H9 (cell line): ENCODE measurements around the gene CASQ1. TPM values are rescaled to one million over a fixed set of nuclear protein-coding genes. Genes with fewer than 3 reads are reported as not detected.

Experiments used
- DNase-seq: peaks from one replicate; pipeline ENCODE4 v3.0.0-alpha.2; 2017
- H2AFZ ChIP-seq: one replicate; pipeline ENCODE4 v1.6.1; 2013; ENCODE audit warnings: mild to moderate bottlenecking, low read length, control low read depth, moderate library complexity
- H2AK5ac ChIP-seq: 2 replicates; pipeline ENCODE4 v1.6.1; 2013; ENCODE audit warnings: low read length, control low read depth, mixed read lengths; ENCODE audit not compliant: insufficient read length
- H2BK120ac ChIP-seq: one replicate; pipeline ENCODE4 v1.6.1; 2013; ENCODE audit warnings: low read depth, mild to moderate bottlenecking, low read length, control low read depth, inconsistent platforms; ENCODE audit not compliant: poor library complexity, severe bottlenecking
- H2BK12ac ChIP-seq: 2 replicates; pipeline ENCODE4 v1.6.1; 2013; ENCODE audit warnings: low read length, control low read depth, mixed read lengths, low read depth; ENCODE audit not compliant: insufficient read length
- H2BK15ac ChIP-seq: 2 replicates; pipeline ENCODE4 v1.6.1; 2013; ENCODE audit warnings: low read depth, low read length, control low read depth
- H2BK20ac ChIP-seq: one replicate; pipeline ENCODE4 v1.6.1; 2013; ENCODE audit warnings: low read depth, mild to moderate bottlenecking, low read length, control low read depth, inconsistent platforms; ENCODE audit not compliant: poor library complexity, severe bottlenecking
- H2BK5ac ChIP-seq: 2 replicates; pipeline ENCODE4 v1.6.1; 2013; ENCODE audit warnings: low read length, control low read depth, mixed read lengths; ENCODE audit not compliant: insufficient read length
- H3K14ac ChIP-seq: 2 replicates; pipeline ENCODE4 v1.6.1; 2013; ENCODE audit warnings: low read length, control low read depth; ENCODE audit not compliant: insufficient read depth
- H3K18ac ChIP-seq: 2 replicates; pipeline ENCODE4 v1.6.1; 2013; ENCODE audit warnings: low read depth, mild to moderate bottlenecking, mixed read lengths, low read length, control low read depth; ENCODE audit not compliant: insufficient read length
- H3K23ac ChIP-seq: 2 replicates; pipeline ENCODE4 v1.6.1; 2013; ENCODE audit warnings: low read length, control low read depth, mixed read lengths, low read depth; ENCODE audit not compliant: insufficient read length
- H3K23me2 ChIP-seq: 2 replicates; pipeline ENCODE4 v1.6.1; 2013; ENCODE audit warnings: low read depth, mild to moderate bottlenecking, mixed read lengths, low read length, control low read depth; ENCODE audit not compliant: insufficient read length, poor library complexity, severe bottlenecking
- H3K27ac ChIP-seq: 2 replicates; pipeline ENCODE4 v1.5.1; 2013; ENCODE audit warnings: low read length, control low read depth, mixed read lengths, low read depth; ENCODE audit not compliant: insufficient read length
- H3K27me3 ChIP-seq: 2 replicates; pipeline ENCODE4 v1.6.1; 2013; ENCODE audit warnings: low read length, control low read depth, inconsistent platforms; ENCODE audit not compliant: insufficient read depth
- H3K4ac ChIP-seq: 2 replicates; pipeline ENCODE4 v1.6.1; 2013; ENCODE audit warnings: low read depth, mild to moderate bottlenecking, control low read depth, inconsistent platforms, low read length, moderate library complexity
- H3K4me1 ChIP-seq: 2 replicates; pipeline ENCODE4 v1.6.1; 2013; ENCODE audit warnings: low read length, control low read depth, inconsistent platforms; ENCODE audit not compliant: insufficient read depth
- H3K4me2 ChIP-seq: 2 replicates; pipeline ENCODE4 v1.6.1; 2013; ENCODE audit warnings: low read length, control low read depth, mixed read lengths; ENCODE audit not compliant: insufficient read length, insufficient read depth
- H3K56ac ChIP-seq: 2 replicates; pipeline ENCODE4 v1.6.1; 2013; ENCODE audit warnings: low read depth, mild to moderate bottlenecking, mixed read lengths, low read length, control low read depth; ENCODE audit not compliant: insufficient read length
- H3K79me1 ChIP-seq: 2 replicates; pipeline ENCODE4 v1.6.1; 2013; ENCODE audit warnings: low read depth, mild to moderate bottlenecking, moderate library complexity, low read length, control low read depth, inconsistent platforms; ENCODE audit not compliant: insufficient read depth, poor library complexity, severe bottlenecking
- H3K79me2 ChIP-seq: 2 replicates; pipeline ENCODE4 v1.6.1; 2013; ENCODE audit warnings: low read length, control low read depth, inconsistent platforms; ENCODE audit not compliant: insufficient read depth
- H3K9ac ChIP-seq: 2 replicates; pipeline ENCODE4 v1.6.1; 2013; ENCODE audit warnings: low read length, control low read depth, mixed read lengths; ENCODE audit not compliant: insufficient read length; ENCODE audit errors: extremely low read depth
- H3K9me3 ChIP-seq: one replicate; pipeline ENCODE4 v1.6.1; 2013; ENCODE audit warnings: low read depth, low read length, inconsistent platforms; ENCODE audit not compliant: control insufficient read depth
- H3T11ph ChIP-seq: one replicate; pipeline ENCODE4 v1.6.1; 2013; ENCODE audit warnings: mild to moderate bottlenecking, low read length, control low read depth, inconsistent platforms
- H4K20me1 ChIP-seq: one replicate; pipeline ENCODE4 v1.6.1; 2013; ENCODE audit not compliant: control insufficient read depth, insufficient read length, insufficient read depth
- H4K5ac ChIP-seq: 2 replicates; pipeline ENCODE4 v1.6.1; 2013; ENCODE audit warnings: low read depth, mild to moderate bottlenecking, mixed read lengths, low read length, control low read depth; ENCODE audit not compliant: insufficient read length
- H4K8ac ChIP-seq: replicated peaks from 2 replicates; pipeline ENCODE4 v1.6.1; 2013; ENCODE audit warnings: low read length, control low read depth, mixed read lengths, low read depth; ENCODE audit not compliant: insufficient read length
- H4K91ac ChIP-seq: 2 replicates; pipeline ENCODE4 v1.6.1; 2013; ENCODE audit warnings: low read depth, mild to moderate bottlenecking, moderate library complexity, mixed read lengths, low read length, control low read depth; ENCODE audit not compliant: insufficient read length
- H3K27ac Mint-ChIP-seq, 3 experiments: 2 replicates in 2 of 3; 3 replicates in 1 of 3; pipeline ENCODE4 v1.8.0; 2020 to 2021; ENCODE audit warnings: mixed read lengths in 3 of 3, mild to moderate bottlenecking in 1 of 3, moderate library complexity in 1 of 3
- H3K27me3 Mint-ChIP-seq: 2 replicates; pipeline ENCODE4 v1.8.0; 2021; ENCODE audit warnings: low read depth, mild to moderate bottlenecking, moderate library complexity, mixed read lengths
- H3K36me3 Mint-ChIP-seq, 3 experiments: 2 replicates in 2 of 3; 3 replicates in 1 of 3; pipeline ENCODE4 v1.8.0; 2020 to 2021; ENCODE audit warnings: low read depth in 3 of 3, mixed read lengths in 3 of 3; ENCODE audit not compliant: insufficient read depth in 1 of 3
- H3K4me1 Mint-ChIP-seq, 2 experiments: 2 replicates each; pipeline ENCODE4 v1.8.0; 2020; ENCODE audit warnings: mixed read lengths in 2 of 2
- H3K4me3 Mint-ChIP-seq, 2 experiments: 2 replicates in 1 of 2; 3 replicates in 1 of 2; pipeline ENCODE4 v1.8.0; 2020 to 2021; ENCODE audit warnings: mild to moderate bottlenecking in 2 of 2, mixed read lengths in 2 of 2, moderate library complexity in 1 of 2
- H3K9me3 Mint-ChIP-seq, 2 experiments: 2 replicates in 1 of 2; 3 replicates in 1 of 2; pipeline ENCODE4 v1.8.0; 2020; ENCODE audit warnings: mild to moderate bottlenecking in 2 of 2, mixed read lengths in 2 of 2, moderate library complexity in 1 of 2
- CTCF ChIP-seq: fragments of 200-600 bp; sonication (generic); conservative IDR thresholded peaks from 3 replicates; pipeline ENCODE4 v1.8.0; 2021; ENCODE audit warnings: antibody characterized with exemption, mild to moderate bottlenecking
- WGBS: extraction: QIAGEN DNeasy Blood & Tissue Kit; methylation state at CpG from one replicate; pipeline ENCODE4 v1.1.7; 2013; ENCODE audit warnings: missing lambda C conversion rate, low lambda C conversion rate, mixed read lengths; ENCODE audit not compliant: insufficient read length; ENCODE audit errors: extremely low coverage; 5-methylcytosine and 5-hydroxymethylcytosine counted together
- total RNA-seq: library from RNA; stranded (reverse); gene quantifications from 2 replicates; pipeline ENCODE4 v1.2.1, GENCODE V29; 2021

The CASQ1 gene
- total RNA-seq, 1 experiment from 2014 or later, result 0.55 TPM

- H4K91ac ChIP-seq, result no peak overlapping the region
- H3K9me3 Mint-ChIP-seq, result no peaks in the 10 kb centered on the region
- peaks cover 7% of the 10 kb centered on the region for H3K4me1 ChIP-seq
- H2BK5ac ChIP-seq, result no peak overlapping the region
- no peak overlapping the region for H2BK12ac ChIP-seq
- H3K36me3 Mint-ChIP-seq, result peaks cover 0 to 3% (median 0%) of the 10 kb centered on the region in 3 experiments; a peak in 2 of 7 replicates
- no peak overlapping the region for H3K14ac ChIP-seq
- no peak overlapping the region for H4K5ac ChIP-seq
- peak overlapping the region; percentile 8 to 50 (median 15); a peak in 4 of 7 replicates for H3K27ac Mint-ChIP-seq
- H3K4me3 Mint-ChIP-seq, result no peak overlapping the region
- no peaks in the 10 kb centered on the region for H3K9me3 ChIP-seq
- H2AK5ac ChIP-seq, result no peak overlapping the region
- no peaks in the 10 kb centered on the region for H3K79me2 ChIP-seq
- no peak for DNase-seq
- H2AFZ ChIP-seq, result no peak overlapping the region
- no peak overlapping the region for H3K4me2 ChIP-seq
- H3K4me1 Mint-ChIP-seq, result peaks cover 19 to 23% of the 10 kb centered on the region in 2 experiments
- no peaks in the 10 kb centered on the region for H3K79me1 ChIP-seq
- no peak overlapping the region for H2BK120ac ChIP-seq
- no peak overlapping the region for H3K9ac ChIP-seq
- no peaks in the 10 kb centered on the region for H4K20me1 ChIP-seq
- no peak overlapping the region for H3K4ac ChIP-seq
- peaks cover 36% of the 10 kb centered on the region for H3K27me3 Mint-ChIP-seq
- no peak overlapping the region for H3K23ac ChIP-seq
- H3K27me3 ChIP-seq, result no peaks in the 10 kb centered on the region
- no peak for TF ChIP-seq CTCF
- H2BK15ac ChIP-seq, result no peak overlapping the region
- no peak overlapping the region for H2BK20ac ChIP-seq
- H3K23me2 ChIP-seq, result no peaks in the 10 kb centered on the region
- no peak overlapping the region for H3K56ac ChIP-seq
- H4K8ac ChIP-seq, result no peak overlapping the region
- no CpG with 5 or more reads among the region's 2 CpGs for WGBS
- no peak overlapping the region for H3K18ac ChIP-seq
- H3T11ph ChIP-seq, result no peak overlapping the region
- H3K27ac ChIP-seq, result no peak overlapping the region
Measured at GRCh38 chr1:160177231-160177630, 13.1 kb upstream of the CASQ1 start.
